Measurements from ENCODE around the gene EIF2B2.
A peak's percentile ranks its signal among the peaks of the same experiment; 100 is the strongest.
"Not testable (repeated sequence)": the region's sequence is repeated elsewhere in the genome, so short reads cannot be mapped to it uniquely, and the experiment has no call there.

EIF2B2 gene

DNA sequence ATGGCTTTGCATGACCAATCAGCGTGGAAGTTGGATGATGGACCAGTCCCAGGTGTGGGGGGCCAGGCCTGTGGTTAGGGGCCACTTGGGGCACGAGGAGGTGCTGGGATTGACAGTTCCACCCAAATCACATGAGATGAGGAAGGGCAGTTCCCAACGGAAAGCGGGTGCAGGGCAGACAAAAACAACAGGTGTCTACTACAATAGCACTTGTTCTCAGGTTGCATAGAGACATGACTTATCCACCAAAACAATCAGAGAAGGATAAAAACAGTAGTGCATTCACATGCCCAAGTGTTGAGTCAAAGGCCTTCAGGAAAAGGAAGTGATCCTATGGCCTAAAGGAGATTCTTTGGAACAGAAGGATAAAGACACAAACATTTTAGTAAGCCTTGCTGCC, 14.6 kb upstream of the EIF2B2 start:
- peaks cover 0 to 12% (median 0%) of the 10 kb centered on the region in 5 donors for H3K4me1 ChIP-seq (ENCODE audit: control insufficient read depth in 5 of 5, insufficient read depth in 5 of 5, low read length in 5 of 5)
- no peak overlapping the region for H3K27ac ChIP-seq (ENCODE audit: low read depth, low read length)
- H3K36me3 ChIP-seq (ENCODE audit: control insufficient read depth in 5 of 5, insufficient read depth in 5 of 5, low read length in 5 of 5), result no peaks in the 10 kb centered on the region
- no peaks in the 10 kb centered on the region for H3K9me3 ChIP-seq (ENCODE audit: control insufficient read depth in 5 of 5, low read length in 5 of 5)
- H3K4me3 ChIP-seq (ENCODE audit: low read depth in 1 of 5, low read length in 5 of 5), result no peak overlapping the region
- no peaks in the 10 kb centered on the region for H3K27me3 ChIP-seq (ENCODE audit: control insufficient read depth in 5 of 5, insufficient read depth in 4 of 5, low read length in 5 of 5)
- no peak overlapping the region for H3K9ac ChIP-seq (ENCODE audit: low read length in 5 of 5)

DNA sequence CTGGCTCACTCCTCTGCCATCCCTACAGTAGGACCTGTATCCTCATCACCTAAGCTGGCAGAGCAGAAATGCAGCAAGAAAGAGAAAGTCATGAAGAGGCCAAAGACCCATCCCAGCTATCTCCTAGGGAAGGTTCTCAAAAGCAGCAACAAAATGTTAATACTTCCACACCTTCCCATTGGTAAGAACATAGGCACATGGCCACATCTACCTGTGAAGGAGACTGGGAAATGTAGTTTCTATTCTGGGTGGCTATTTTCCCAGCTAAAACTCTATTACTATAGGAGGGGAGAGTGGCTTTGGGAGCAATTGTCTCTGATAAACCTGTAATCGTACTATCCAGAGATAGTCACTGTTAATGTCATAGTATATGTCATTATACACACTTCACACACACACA, 13.7 kb upstream of the EIF2B2 start:
- Histone ChIP-seq H3K9ac (ENCODE audit: low read length in 5 of 5) (no peak overlapping the region), H3K9me3 (ENCODE audit: control insufficient read depth in 5 of 5, low read length in 5 of 5) (no peaks in the 10 kb centered on the region), H3K4me3 (ENCODE audit: low read depth in 1 of 5, low read length in 5 of 5) (no peak overlapping the region), H3K27me3 (ENCODE audit: control insufficient read depth in 5 of 5, insufficient read depth in 4 of 5, low read length in 5 of 5) (no peaks in the 10 kb centered on the region), H3K27ac (ENCODE audit: low read depth, low read length) (no peak overlapping the region), H3K36me3 (ENCODE audit: control insufficient read depth in 5 of 5, insufficient read depth in 5 of 5, low read length in 5 of 5) (no peaks in the 10 kb centered on the region), H3K4me1 (ENCODE audit: control insufficient read depth in 5 of 5, insufficient read depth in 5 of 5, low read length in 5 of 5) (peaks cover 0 to 12% (median 0%) of the 10 kb centered on the region in 5 donors)

DNA sequence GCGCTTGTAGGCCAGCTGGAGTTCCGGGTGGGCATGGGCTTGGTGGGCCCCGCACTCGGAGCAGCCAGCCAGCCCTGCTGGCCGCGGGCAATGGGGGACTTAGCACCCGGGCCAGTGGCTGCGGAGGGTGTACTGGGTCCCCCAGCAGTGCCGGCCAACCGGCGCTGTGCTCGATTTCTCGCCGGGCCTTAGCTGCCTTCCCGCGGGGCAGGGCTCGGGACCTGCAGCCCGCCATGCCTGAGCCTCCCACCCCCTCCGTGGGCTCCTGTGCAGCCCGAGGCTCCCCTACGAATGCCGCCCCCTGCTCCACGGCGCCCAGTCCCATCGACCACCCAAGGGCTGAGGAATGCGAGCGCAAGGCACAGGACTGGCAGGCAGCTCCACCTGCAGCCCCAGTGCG, 8.5 kb upstream of the EIF2B2 start:
- H3K4me3 ChIP-seq (ENCODE audit: low read depth in 1 of 5, low read length in 5 of 5); H3K9ac ChIP-seq (ENCODE audit: low read length in 5 of 5); H3K36me3 ChIP-seq (ENCODE audit: control insufficient read depth in 5 of 5, insufficient read depth in 5 of 5, low read length in 5 of 5); H3K27me3 ChIP-seq (ENCODE audit: control insufficient read depth in 5 of 5, insufficient read depth in 4 of 5, low read length in 5 of 5); H3K4me1 ChIP-seq (ENCODE audit: control insufficient read depth in 5 of 5, insufficient read depth in 5 of 5, low read length in 5 of 5); H3K27ac ChIP-seq (ENCODE audit: low read depth, low read length); H3K9me3 ChIP-seq (ENCODE audit: control insufficient read depth in 5 of 5, low read length in 5 of 5): not testable (repeated sequence)

DNA sequence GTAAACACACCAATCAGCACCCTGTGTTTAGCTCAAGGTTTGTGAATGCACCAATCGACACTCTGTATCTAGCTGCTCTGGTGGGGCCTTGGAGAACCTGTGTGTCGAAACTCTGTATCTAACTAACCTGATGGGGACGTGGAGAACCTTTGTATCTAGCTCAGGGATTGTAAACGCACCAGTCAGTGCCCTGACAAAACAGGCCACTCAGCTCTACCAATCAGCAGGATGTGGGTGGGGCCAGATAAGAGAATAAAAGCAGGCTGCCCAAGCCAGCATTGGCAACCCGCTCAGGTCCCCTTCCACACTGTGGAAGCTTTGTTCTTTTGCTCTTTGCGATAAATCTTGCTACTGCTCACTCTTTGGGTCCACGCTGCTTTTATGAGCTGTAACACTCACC, 6.9 kb upstream of the EIF2B2 start:
- H3K9me3 ChIP-seq (ENCODE audit: control insufficient read depth in 5 of 5, low read length in 5 of 5); H3K4me3 ChIP-seq (ENCODE audit: low read depth in 1 of 5, low read length in 5 of 5); H3K9ac ChIP-seq (ENCODE audit: low read length in 5 of 5); H3K27ac ChIP-seq (ENCODE audit: low read depth, low read length); H3K36me3 ChIP-seq (ENCODE audit: control insufficient read depth in 5 of 5, insufficient read depth in 5 of 5, low read length in 5 of 5); H3K4me1 ChIP-seq (ENCODE audit: control insufficient read depth in 5 of 5, insufficient read depth in 5 of 5, low read length in 5 of 5); H3K27me3 ChIP-seq (ENCODE audit: control insufficient read depth in 5 of 5, insufficient read depth in 4 of 5, low read length in 5 of 5): not testable (repeated sequence)

DNA sequence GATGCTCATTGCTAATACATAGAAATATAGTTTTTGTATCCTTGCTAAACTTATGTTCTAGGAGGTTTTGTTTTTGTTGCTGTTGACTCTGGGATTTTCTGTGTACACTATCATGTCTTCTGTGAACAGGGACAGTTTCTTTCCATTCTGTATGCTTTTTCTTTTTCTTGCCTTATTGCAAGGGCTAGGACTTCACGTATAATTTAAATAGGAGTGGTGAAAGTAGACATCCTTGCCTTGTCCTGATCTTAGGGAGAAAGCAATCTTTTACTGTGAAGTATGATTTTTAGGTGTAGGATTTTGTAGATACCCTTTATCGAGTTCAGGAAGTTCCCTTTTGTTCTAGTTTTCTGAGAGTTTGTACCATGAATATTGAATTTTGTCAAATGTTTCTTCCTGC, 1.5 kb upstream of the EIF2B2 start:
- H3K4me1 ChIP-seq (ENCODE audit: control insufficient read depth in 5 of 5, insufficient read depth in 5 of 5, low read length in 5 of 5), result peaks cover 8 to 25% (median 20%) of the 10 kb centered on the region in 5 donors
- H3K36me3 ChIP-seq (ENCODE audit: control insufficient read depth in 5 of 5, insufficient read depth in 5 of 5, low read length in 5 of 5), result peaks cover 5 to 13% (median 9%) of the 10 kb centered on the region in 5 donors
- no peak overlapping the region for H3K4me3 ChIP-seq (ENCODE audit: low read depth in 1 of 5, low read length in 5 of 5)
- H3K9ac ChIP-seq (ENCODE audit: low read length in 5 of 5), result no peak overlapping the region
- H3K27ac ChIP-seq (ENCODE audit: low read depth, low read length), result no peak overlapping the region
- peaks cover 0 to 3% (median 0%) of the 10 kb centered on the region in 5 donors for H3K9me3 ChIP-seq (ENCODE audit: control insufficient read depth in 5 of 5, low read length in 5 of 5)
- no peaks in the 10 kb centered on the region for H3K27me3 ChIP-seq (ENCODE audit: control insufficient read depth in 5 of 5, insufficient read depth in 4 of 5, low read length in 5 of 5)

DNA sequence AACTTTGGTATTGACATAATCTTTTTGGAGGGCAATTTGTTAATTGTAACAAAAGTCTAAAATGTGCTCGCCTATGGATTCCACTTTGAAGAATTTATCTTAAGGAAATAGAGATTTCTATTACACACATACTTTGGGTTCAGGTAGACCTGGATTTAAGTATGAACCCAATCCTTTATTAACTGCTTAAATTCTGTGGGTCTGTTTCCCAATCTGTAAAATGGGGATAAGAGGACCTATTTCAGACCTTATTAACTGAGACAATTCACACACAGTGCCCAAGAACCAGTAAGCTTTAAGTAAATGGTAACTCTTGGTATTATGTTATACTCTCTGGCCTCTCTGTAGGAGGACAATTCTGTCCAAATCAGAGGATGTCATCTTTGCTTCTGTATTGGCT, 822 bp upstream of the EIF2B2 start:
- Histone ChIP-seq H3K9me3 (ENCODE audit: control insufficient read depth in 5 of 5, low read length in 5 of 5) (peaks cover 0 to 3% (median 0%) of the 10 kb centered on the region in 5 donors), H3K9ac (ENCODE audit: low read length in 5 of 5) (peak overlapping the region; percentile 1 to 89 (median 86)), H3K27me3 (ENCODE audit: control insufficient read depth in 5 of 5, insufficient read depth in 4 of 5, low read length in 5 of 5) (no peaks in the 10 kb centered on the region), H3K4me1 (ENCODE audit: control insufficient read depth in 5 of 5, insufficient read depth in 5 of 5, low read length in 5 of 5) (peaks cover 8 to 25% (median 20%) of the 10 kb centered on the region in 5 donors), H3K36me3 (ENCODE audit: control insufficient read depth in 5 of 5, insufficient read depth in 5 of 5, low read length in 5 of 5) (peaks cover 8 to 19% (median 15%) of the 10 kb centered on the region in 5 donors), H3K27ac (ENCODE audit: low read depth, low read length) (peak overlapping the region; percentile 87), H3K4me3 (ENCODE audit: low read depth in 1 of 5, low read length in 5 of 5) (peak overlapping the region; percentile 88 to 96 (median 95))

DNA sequence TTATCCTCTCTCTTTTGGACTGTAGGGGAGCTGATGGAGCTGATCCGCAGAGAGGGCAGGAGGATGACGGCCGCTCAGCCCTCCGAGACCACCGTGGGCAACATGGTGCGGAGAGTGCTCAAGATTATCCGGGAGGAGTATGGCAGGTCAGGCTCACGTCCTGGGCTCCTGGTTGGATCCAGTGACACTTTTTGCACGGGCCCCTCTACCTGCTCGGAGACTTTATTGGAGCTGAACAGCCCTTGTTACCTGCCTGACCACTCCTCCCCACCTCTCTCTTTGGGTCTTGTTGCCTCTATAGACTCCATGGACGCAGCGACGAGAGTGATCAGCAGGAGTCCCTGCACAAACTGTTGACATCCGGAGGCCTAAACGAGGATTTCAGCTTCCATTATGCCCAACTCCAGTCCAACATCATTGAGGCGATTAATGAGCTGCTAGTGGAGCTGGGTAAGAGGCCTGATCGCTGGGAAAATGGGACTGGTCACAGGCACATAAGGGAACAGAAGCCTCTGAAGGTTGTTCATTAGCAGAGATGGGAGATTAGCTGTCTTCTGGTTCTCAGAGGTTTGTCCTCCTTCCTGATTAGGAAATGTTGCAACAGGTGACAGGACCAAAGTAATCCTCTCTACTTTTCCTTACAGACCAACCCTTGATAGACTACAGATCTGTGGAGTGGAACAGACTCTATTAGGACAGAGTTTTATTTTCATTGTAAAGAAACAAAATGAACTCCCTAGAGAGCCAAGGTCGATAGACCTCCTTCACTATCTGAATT, 718 bp downstream of the EIF2B2 start:
- H3K9me3 ChIP-seq (ENCODE audit: control insufficient read depth in 5 of 5, low read length in 5 of 5), result peaks cover 0 to 3% (median 0%) of the 10 kb centered on the region in 5 donors
- peak overlapping the region; percentile 30 to 89 (median 86) for H3K9ac ChIP-seq (ENCODE audit: low read length in 5 of 5)
- H3K27ac ChIP-seq (ENCODE audit: low read depth, low read length), result peak overlapping the region; percentile 87
- peaks cover 8 to 25% (median 20%) of the 10 kb centered on the region in 5 donors for H3K4me1 ChIP-seq (ENCODE audit: control insufficient read depth in 5 of 5, insufficient read depth in 5 of 5, low read length in 5 of 5)
- H3K27me3 ChIP-seq (ENCODE audit: control insufficient read depth in 5 of 5, insufficient read depth in 4 of 5, low read length in 5 of 5), result no peaks in the 10 kb centered on the region
- peak overlapping the region; percentile 94 to 96 (median 95) for H3K4me3 ChIP-seq (ENCODE audit: low read depth in 1 of 5, low read length in 5 of 5)
- peaks cover 14 to 35% (median 30%) of the 10 kb centered on the region in 5 donors for H3K36me3 ChIP-seq (ENCODE audit: control insufficient read depth in 5 of 5, insufficient read depth in 5 of 5, low read length in 5 of 5)

DNA sequence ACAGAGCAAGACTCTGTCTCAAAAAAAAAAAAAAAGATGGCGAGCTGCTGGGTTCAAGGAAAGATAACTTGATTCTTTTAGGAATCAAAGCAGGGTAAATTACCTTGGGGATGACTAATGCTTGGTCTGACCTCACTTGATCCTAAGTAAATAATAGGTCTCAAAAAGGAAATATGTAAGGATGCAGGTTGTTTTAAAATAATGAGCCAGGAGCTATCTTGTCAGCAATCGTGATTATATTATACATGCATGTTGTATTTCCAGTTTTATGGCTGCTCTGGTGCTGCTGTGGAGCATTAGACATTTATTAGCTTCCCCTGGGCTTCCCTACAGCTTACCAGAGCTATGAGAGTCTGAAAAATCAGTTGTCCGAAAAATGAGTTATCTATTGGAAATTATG, 2.6 kb downstream of the EIF2B2 start:
- Histone ChIP-seq H3K27me3 (ENCODE audit: control insufficient read depth in 5 of 5, insufficient read depth in 4 of 5, low read length in 5 of 5) (no peaks in the 10 kb centered on the region), H3K9me3 (ENCODE audit: control insufficient read depth in 5 of 5, low read length in 5 of 5) (peaks cover 0 to 3% (median 0%) of the 10 kb centered on the region in 5 donors), H3K36me3 (ENCODE audit: control insufficient read depth in 5 of 5, insufficient read depth in 5 of 5, low read length in 5 of 5) (peaks cover 19 to 51% (median 43%) of the 10 kb centered on the region in 5 donors), H3K27ac (ENCODE audit: low read depth, low read length) (no peak overlapping the region), H3K9ac (ENCODE audit: low read length in 5 of 5) (no peak overlapping the region), H3K4me1 (ENCODE audit: control insufficient read depth in 5 of 5, insufficient read depth in 5 of 5, low read length in 5 of 5) (peaks cover 8 to 32% (median 25%) of the 10 kb centered on the region in 5 donors), H3K4me3 (ENCODE audit: low read depth in 1 of 5, low read length in 5 of 5) (no peak overlapping the region)

DNA sequence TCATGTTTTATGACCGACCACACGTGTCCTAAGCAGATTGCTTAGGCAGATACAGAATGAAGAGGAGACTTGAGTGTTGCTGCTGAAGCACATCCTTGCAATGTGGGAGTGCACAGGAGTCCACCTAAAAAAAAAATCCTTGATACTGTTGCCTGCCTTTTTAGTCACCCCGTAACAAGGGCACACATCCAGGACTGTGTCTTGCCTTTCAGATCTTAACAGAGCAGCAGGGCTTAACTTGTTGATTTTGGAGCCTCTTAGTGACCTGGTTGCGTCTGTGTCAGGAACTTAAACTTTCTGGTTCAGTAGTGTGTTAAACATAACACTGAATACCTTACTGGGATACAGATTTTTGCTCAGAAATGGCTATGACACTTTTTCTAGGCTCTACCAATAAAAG, 6.5 kb downstream of the EIF2B2 start:
- Histone ChIP-seq H3K4me3 (ENCODE audit: low read depth in 1 of 5, low read length in 5 of 5) (no peak overlapping the region), H3K9ac (ENCODE audit: low read length in 5 of 5) (no peak overlapping the region), H3K27me3 (ENCODE audit: control insufficient read depth in 5 of 5, insufficient read depth in 4 of 5, low read length in 5 of 5) (no peaks in the 10 kb centered on the region), H3K9me3 (ENCODE audit: control insufficient read depth in 5 of 5, low read length in 5 of 5) (no peaks in the 10 kb centered on the region), H3K4me1 (ENCODE audit: control insufficient read depth in 5 of 5, insufficient read depth in 5 of 5, low read length in 5 of 5) (peaks cover 3 to 37% (median 30%) of the 10 kb centered on the region in 5 donors), H3K36me3 (ENCODE audit: control insufficient read depth in 5 of 5, insufficient read depth in 5 of 5, low read length in 5 of 5) (peaks cover 19 to 61% (median 52%) of the 10 kb centered on the region in 5 donors), H3K27ac (ENCODE audit: low read depth, low read length) (peak overlapping the region; percentile 42)

DNA sequence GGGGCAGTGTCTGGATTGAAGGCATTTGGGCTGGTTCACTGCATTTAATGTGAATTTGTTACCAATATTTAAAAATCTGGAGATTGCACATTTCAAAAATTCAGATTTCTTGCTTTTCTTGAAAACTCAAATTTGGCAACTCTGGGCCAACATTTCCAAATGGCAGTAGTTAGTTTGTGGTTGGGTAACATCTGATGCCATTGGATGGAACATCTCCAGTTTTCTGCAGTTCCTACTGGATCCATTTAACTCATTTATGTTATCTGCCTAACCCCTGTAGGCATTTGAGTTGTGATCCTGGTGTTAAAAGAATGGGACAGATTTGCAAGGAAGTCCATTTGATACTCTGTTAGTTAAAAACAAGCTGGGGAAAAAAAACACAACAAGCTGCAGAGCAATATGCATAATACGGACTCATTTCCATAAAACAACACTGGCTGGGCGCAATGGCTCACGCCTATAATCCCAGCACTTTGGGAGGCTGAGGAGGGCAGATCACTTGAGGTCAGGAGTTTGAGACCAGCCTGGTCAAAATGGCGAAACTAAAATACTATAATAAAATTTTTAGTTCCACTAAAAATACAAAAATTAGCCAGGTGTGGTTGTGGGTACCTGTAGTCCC, 7.9 kb downstream of the EIF2B2 start:
- no peak overlapping the region for H3K4me3 ChIP-seq (ENCODE audit: low read depth in 1 of 5, low read length in 5 of 5)

More for the DNA sequence above, 7.9 kb downstream of the EIF2B2 start:
- peaks cover 3 to 33% (median 28%) of the 10 kb centered on the region in 5 donors for H3K4me1 ChIP-seq (ENCODE audit: control insufficient read depth in 5 of 5, insufficient read depth in 5 of 5, low read length in 5 of 5)
- no peak overlapping the region for H3K9ac ChIP-seq (ENCODE audit: low read length in 5 of 5)
- no peaks in the 10 kb centered on the region for H3K9me3 ChIP-seq (ENCODE audit: control insufficient read depth in 5 of 5, low read length in 5 of 5)
- H3K36me3 ChIP-seq (ENCODE audit: control insufficient read depth in 5 of 5, insufficient read depth in 5 of 5, low read length in 5 of 5), result peaks cover 20 to 68% (median 59%) of the 10 kb centered on the region in 5 donors
- H3K27me3 ChIP-seq (ENCODE audit: control insufficient read depth in 5 of 5, insufficient read depth in 4 of 5, low read length in 5 of 5), result no peaks in the 10 kb centered on the region
- peak overlapping the region; percentile 66 for H3K27ac ChIP-seq (ENCODE audit: low read depth, low read length)
